ENCODE measurements around the gene RASAL2. TPM values are rescaled to one million over a fixed set of nuclear protein-coding genes. Genes with fewer than 3 reads are reported as not detected.

RASAL2 gene
- total RNA-seq, 1 experiment from 2014 or later, result 22.2 TPM

GRCh38 chr1:178345238-178345637, 251.3 kb downstream of the RASAL2 start:
- no peak for TF ChIP-seq CTCF (conservative IDR thresholded peaks at IDR 0.05)
- H3K23ac ChIP-seq (ENCODE audit: insufficient read length, low read depth, low read length), result no peak overlapping the region
- no peak overlapping the region for H3K18ac ChIP-seq (ENCODE audit: insufficient read length, low read depth, low read length)
- peaks cover 4% of the 10 kb centered on the region; the same call in 1 of the 2 replicates for H3K4me1 ChIP-seq (ENCODE audit: insufficient read depth, low read length)
- no peaks in the 10 kb centered on the region for H3K27me3 ChIP-seq (ENCODE audit: insufficient read depth, low read length)
- no peaks in the 10 kb centered on the region for H4K20me1 ChIP-seq (ENCODE audit: control insufficient read depth, insufficient read depth, insufficient read length)
- H2BK15ac ChIP-seq (ENCODE audit: low read depth, low read length), result no peak overlapping the region
- H4K8ac ChIP-seq (replicated peaks; ENCODE audit: insufficient read length, low read depth, low read length), result no peak overlapping the region
- no peak overlapping the region for H4K91ac ChIP-seq (ENCODE audit: insufficient read length, low read depth, low read length)
- H3K4me1 Mint-ChIP-seq, result peaks cover 45 to 46% of the 10 kb centered on the region in 2 experiments
- no peak overlapping the region for H2BK12ac ChIP-seq (ENCODE audit: insufficient read length, low read depth, low read length)
- no peak overlapping the region for H3K14ac ChIP-seq (ENCODE audit: insufficient read depth, low read length)
- no peak overlapping the region for H4K5ac ChIP-seq (ENCODE audit: insufficient read length, low read depth, low read length)
- peak overlapping the region; percentile 12 to 86 (median 71); a peak in 5 of 7 replicates for H3K27ac Mint-ChIP-seq
- no peak overlapping the region for H3K4me3 Mint-ChIP-seq
- no peak overlapping the region for H3K56ac ChIP-seq (ENCODE audit: insufficient read length, low read depth, low read length)
- H2BK120ac ChIP-seq (ENCODE audit: low read depth, low read length, poor library complexity, severe bottlenecking), result no peak overlapping the region
- peaks cover 0 to 10% (median 0%) of the 10 kb centered on the region in 3 experiments; a peak in 1 of 7 replicates for H3K36me3 Mint-ChIP-seq (ENCODE audit: insufficient read depth in 1 of 3, low read depth in 3 of 3)
- H3K9me3 Mint-ChIP-seq, result no peaks in the 10 kb centered on the region; a peak in 1 of 5 replicates
- no peak for DNase-seq
- no peak overlapping the region for H3K4me2 ChIP-seq (ENCODE audit: insufficient read depth, insufficient read length, low read length)
- no peak overlapping the region for H3T11ph ChIP-seq (ENCODE audit: low read length)
- H2AFZ ChIP-seq (ENCODE audit: low read length), result no peak overlapping the region
- no peak overlapping the region for H3K9ac ChIP-seq (ENCODE audit: extremely low read depth, insufficient read length, low read length)
- H2BK20ac ChIP-seq (ENCODE audit: low read depth, low read length, poor library complexity, severe bottlenecking), result no peak overlapping the region
- no peaks in the 10 kb centered on the region for H3K9me3 ChIP-seq (ENCODE audit: control insufficient read depth, low read depth, low read length)
- H3K27ac ChIP-seq (ENCODE audit: insufficient read length, low read depth, low read length), result peak overlapping the region; percentile 51
- H2BK5ac ChIP-seq (ENCODE audit: insufficient read length, low read length), result no peak overlapping the region
- H3K23me2 ChIP-seq (ENCODE audit: insufficient read length, low read depth, low read length, poor library complexity, severe bottlenecking), result peaks cover 3% of the 10 kb centered on the region
- WGBS (ENCODE audit: extremely low coverage, insufficient read length, low lambda C conversion rate), result no CpG with 5 or more reads among the region's 4 CpGs
- no peaks in the 10 kb centered on the region; the same call in 1 of the 2 replicates for H3K79me2 ChIP-seq (ENCODE audit: insufficient read depth, low read length)
- H3K27me3 Mint-ChIP-seq (ENCODE audit: low read depth), result no peaks in the 10 kb centered on the region
- H3K4ac ChIP-seq (ENCODE audit: low read depth, low read length), result no peak overlapping the region
- no peak overlapping the region for H2AK5ac ChIP-seq (ENCODE audit: insufficient read length, low read length)
- no peaks in the 10 kb centered on the region for H3K79me1 ChIP-seq (ENCODE audit: insufficient read depth, low read depth, low read length, poor library complexity, severe bottlenecking)
